Measurements from ENCODE around the gene NUTF2. TPM values are rescaled to one million over a fixed set of nuclear protein-coding genes. Genes with fewer than 3 reads are reported as not detected.

NUTF2 gene
- total RNA-seq, 1 experiment from 2014 or later, result 200 TPM

DNA sequence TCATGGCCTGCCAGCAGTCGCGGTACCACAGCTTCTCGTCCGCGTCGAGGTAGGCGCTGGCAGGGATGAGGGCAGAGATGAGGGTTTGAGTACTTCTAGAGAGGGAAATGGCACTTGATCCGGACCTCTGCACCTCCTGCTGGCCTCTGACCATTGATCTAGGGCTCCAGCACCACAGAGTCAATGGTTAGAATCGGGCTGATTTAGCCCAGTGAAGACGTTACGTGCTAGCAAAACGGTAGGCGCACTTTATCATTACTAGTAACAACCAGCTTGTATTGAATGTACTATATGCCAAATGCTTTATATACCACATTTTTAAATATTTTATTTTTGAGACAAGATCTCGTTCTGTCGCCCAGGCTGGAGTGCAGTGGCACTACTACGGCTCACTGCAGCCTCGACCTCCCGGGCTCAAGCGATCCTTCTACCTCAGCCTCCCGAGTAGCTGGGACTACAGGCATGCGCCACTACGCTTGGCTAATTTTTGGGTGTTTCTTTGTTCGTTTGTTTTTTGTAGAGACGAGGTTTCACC is 39.5 kb upstream of the NUTF2 start:
- POLR2A ChIA-PET, result interaction anchor here (1.0 to 1.6 kb wide), 6 partner anchors 9 to 128 kb away, joined by 3 to 11 read pairs (median 4); partner anchors contain the start of gene GFOD2
- H3K36me3 Mint-ChIP-seq, result peaks cover 2% of the 10 kb centered on the region

DNA sequence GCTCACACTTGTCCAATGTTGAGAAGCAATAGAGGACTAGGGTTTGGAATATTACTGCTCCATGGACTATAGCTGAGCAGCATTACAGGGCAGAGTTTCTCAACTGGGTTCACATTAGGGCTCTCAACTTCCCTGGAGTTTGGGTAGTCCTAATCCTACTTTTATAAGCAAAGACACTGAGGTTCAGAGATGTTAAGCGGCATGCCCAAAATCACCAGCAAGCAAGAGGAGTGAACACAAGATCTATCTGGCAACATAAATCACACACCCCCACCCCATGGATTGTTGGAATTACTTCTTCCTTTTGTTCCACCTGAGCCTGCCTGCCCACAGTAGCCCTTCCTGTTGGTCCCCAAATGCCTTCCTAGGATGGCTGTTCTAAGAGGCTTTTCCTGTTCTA is 34.8 kb upstream of the NUTF2 start:
- Mint-ChIP-seq H3K4me3 (no peak overlapping the region), H3K9me3 (no peaks in the 10 kb centered on the region), H3K36me3 (no peaks in the 10 kb centered on the region), H3K27ac (peak overlapping the region; percentile 58; the same call in 1 of the 2 replicates), H3K27me3 (ENCODE audit: low read depth) (no peaks in the 10 kb centered on the region), H3K4me1 (no peaks in the 10 kb centered on the region)
- ATAC-seq (no peak), DNase-seq (ENCODE audit: low spot score) (no peak)
- CTCF ChIA-PET, result no interaction called here
- POLR2A ChIA-PET, result interaction anchor here (0.6 kb wide), 1 partner anchor 16 kb away, joined by 3 read pairs; no protein-coding TSS in a partner anchor
- TF ChIP-seq ETV6 (CRISPR knock-in tag; IDR thresholded peaks at IDR 0.05) (no peak), OVOL2 (CRISPR knock-in tag; IDR thresholded peaks at IDR 0.05; ENCODE audit: borderline replicate concordance) (no peak), NFYB (CRISPR knock-in tag; conservative IDR thresholded peaks at IDR 0.05; ENCODE audit: low read depth) (no peak), NR2C2 (CRISPR knock-in tag; IDR thresholded peaks at IDR 0.05) (no peak), GABPB1 (CRISPR knock-in tag; IDR thresholded peaks at IDR 0.05) (no peak), NR1H2 (CRISPR knock-in tag; IDR thresholded peaks at IDR 0.05) (no peak)
- TF ChIP-seq, protein P1, sequence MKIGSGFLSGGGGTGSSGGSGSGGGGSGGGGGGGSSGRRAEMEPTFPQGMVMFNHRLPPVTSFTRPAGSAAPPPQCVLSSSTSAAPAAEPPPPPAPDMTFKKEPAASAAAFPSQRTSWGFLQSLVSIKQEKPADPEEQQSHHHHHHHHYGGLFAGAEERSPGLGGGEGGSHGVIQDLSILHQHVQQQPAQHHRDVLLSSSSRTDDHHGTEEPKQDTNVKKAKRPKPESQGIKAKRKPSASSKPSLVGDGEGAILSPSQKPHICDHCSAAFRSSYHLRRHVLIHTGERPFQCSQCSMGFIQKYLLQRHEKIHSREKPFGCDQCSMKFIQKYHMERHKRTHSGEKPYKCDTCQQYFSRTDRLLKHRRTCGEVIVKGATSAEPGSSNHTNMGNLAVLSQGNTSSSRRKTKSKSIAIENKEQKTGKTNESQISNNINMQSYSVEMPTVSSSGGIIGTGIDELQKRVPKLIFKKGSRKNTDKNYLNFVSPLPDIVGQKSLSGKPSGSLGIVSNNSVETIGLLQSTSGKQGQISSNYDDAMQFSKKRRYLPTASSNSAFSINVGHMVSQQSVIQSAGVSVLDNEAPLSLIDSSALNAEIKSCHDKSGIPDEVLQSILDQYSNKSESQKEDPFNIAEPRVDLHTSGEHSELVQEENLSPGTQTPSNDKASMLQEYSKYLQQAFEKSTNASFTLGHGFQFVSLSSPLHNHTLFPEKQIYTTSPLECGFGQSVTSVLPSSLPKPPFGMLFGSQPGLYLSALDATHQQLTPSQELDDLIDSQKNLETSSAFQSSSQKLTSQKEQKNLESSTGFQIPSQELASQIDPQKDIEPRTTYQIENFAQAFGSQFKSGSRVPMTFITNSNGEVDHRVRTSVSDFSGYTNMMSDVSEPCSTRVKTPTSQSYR (CRISPR knock-in tag; IDR thresholded peaks at IDR 0.05), result no peak
- TF ChIP-seq, protein P2, sequence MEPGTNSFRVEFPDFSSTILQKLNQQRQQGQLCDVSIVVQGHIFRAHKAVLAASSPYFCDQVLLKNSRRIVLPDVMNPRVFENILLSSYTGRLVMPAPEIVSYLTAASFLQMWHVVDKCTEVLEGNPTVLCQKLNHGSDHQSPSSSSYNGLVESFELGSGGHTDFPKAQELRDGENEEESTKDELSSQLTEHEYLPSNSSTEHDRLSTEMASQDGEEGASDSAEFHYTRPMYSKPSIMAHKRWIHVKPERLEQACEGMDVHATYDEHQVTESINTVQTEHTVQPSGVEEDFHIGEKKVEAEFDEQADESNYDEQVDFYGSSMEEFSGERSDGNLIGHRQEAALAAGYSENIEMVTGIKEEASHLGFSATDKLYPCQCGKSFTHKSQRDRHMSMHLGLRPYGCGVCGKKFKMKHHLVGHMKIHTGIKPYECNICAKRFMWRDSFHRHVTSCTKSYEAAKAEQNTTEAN (CRISPR knock-in tag; IDR thresholded peaks at IDR 0.05), result no peak

More for the DNA sequence above, 39.5 kb upstream of the NUTF2 start:
- ATAC-seq (peak; percentile 1), DNase-seq (ENCODE audit: low spot score) (no peak)
- peak overlapping the region; percentile 65; the same call in 1 of the 2 replicates for H3K27ac Mint-ChIP-seq
- H3K4me3 Mint-ChIP-seq, result peak overlapping the region; percentile 92
- no peaks in the 10 kb centered on the region for H3K27me3 Mint-ChIP-seq (ENCODE audit: low read depth)
- no peaks in the 10 kb centered on the region for H3K9me3 Mint-ChIP-seq
- CTCF ChIA-PET, result interaction anchor here (0.8 to 2.9 kb wide), 24 partner anchors 9 to 522 kb away, joined by 3 to 126 read pairs (median 5); partner anchors contain the start of genes ATP6V0D1, GFOD2, NRN1L and NUTF2
- H3K4me1 Mint-ChIP-seq, result peaks cover 5% of the 10 kb centered on the region
- TF ChIP-seq, protein P2 (CRISPR knock-in tag; IDR thresholded peaks at IDR 0.05), result no peak
- TF ChIP-seq SMAD4 (CRISPR knock-in tag; IDR thresholded peaks at IDR 0.05) (no peak), TEAD1 (CRISPR knock-in tag; IDR thresholded peaks at IDR 0.05) (no peak), SOX15 (CRISPR knock-in tag; IDR thresholded peaks at IDR 0.05) (no peak), ZBTB21 (CRISPR knock-in tag; IDR thresholded peaks at IDR 0.05; ENCODE audit: borderline replicate concordance) (no peak), FOXK1 (CRISPR knock-in tag; IDR thresholded peaks at IDR 0.05) (no peak), TP53 (CRISPR knock-in tag; IDR thresholded peaks at IDR 0.05) (no peak), TEAD4 (CRISPR knock-in tag; IDR thresholded peaks at IDR 0.05) (no peak)
- TF ChIP-seq, protein P3, sequence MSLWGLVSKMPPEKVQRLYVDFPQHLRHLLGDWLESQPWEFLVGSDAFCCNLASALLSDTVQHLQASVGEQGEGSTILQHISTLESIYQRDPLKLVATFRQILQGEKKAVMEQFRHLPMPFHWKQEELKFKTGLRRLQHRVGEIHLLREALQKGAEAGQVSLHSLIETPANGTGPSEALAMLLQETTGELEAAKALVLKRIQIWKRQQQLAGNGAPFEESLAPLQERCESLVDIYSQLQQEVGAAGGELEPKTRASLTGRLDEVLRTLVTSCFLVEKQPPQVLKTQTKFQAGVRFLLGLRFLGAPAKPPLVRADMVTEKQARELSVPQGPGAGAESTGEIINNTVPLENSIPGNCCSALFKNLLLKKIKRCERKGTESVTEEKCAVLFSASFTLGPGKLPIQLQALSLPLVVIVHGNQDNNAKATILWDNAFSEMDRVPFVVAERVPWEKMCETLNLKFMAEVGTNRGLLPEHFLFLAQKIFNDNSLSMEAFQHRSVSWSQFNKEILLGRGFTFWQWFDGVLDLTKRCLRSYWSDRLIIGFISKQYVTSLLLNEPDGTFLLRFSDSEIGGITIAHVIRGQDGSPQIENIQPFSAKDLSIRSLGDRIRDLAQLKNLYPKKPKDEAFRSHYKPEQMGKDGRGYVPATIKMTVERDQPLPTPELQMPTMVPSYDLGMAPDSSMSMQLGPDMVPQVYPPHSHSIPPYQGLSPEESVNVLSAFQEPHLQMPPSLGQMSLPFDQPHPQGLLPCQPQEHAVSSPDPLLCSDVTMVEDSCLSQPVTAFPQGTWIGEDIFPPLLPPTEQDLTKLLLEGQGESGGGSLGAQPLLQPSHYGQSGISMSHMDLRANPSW (CRISPR knock-in tag; conservative IDR thresholded peaks at IDR 0.05; ENCODE audit: low read depth), result no peak
- TF ChIP-seq, protein P4, sequence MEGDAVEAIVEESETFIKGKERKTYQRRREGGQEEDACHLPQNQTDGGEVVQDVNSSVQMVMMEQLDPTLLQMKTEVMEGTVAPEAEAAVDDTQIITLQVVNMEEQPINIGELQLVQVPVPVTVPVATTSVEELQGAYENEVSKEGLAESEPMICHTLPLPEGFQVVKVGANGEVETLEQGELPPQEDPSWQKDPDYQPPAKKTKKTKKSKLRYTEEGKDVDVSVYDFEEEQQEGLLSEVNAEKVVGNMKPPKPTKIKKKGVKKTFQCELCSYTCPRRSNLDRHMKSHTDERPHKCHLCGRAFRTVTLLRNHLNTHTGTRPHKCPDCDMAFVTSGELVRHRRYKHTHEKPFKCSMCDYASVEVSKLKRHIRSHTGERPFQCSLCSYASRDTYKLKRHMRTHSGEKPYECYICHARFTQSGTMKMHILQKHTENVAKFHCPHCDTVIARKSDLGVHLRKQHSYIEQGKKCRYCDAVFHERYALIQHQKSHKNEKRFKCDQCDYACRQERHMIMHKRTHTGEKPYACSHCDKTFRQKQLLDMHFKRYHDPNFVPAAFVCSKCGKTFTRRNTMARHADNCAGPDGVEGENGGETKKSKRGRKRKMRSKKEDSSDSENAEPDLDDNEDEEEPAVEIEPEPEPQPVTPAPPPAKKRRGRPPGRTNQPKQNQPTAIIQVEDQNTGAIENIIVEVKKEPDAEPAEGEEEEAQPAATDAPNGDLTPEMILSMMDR (IDR thresholded peaks at IDR 0.05), result no peak
- TF ChIP-seq, protein P5, sequence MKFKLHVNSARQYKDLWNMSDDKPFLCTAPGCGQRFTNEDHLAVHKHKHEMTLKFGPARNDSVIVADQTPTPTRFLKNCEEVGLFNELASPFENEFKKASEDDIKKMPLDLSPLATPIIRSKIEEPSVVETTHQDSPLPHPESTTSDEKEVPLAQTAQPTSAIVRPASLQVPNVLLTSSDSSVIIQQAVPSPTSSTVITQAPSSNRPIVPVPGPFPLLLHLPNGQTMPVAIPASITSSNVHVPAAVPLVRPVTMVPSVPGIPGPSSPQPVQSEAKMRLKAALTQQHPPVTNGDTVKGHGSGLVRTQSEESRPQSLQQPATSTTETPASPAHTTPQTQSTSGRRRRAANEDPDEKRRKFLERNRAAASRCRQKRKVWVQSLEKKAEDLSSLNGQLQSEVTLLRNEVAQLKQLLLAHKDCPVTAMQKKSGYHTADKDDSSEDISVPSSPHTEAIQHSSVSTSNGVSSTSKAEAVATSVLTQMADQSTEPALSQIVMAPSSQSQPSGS (CRISPR knock-in tag; IDR thresholded peaks at IDR 0.05; ENCODE audit: borderline replicate concordance, low read depth), result no peak
- TF ChIP-seq, protein P6, sequence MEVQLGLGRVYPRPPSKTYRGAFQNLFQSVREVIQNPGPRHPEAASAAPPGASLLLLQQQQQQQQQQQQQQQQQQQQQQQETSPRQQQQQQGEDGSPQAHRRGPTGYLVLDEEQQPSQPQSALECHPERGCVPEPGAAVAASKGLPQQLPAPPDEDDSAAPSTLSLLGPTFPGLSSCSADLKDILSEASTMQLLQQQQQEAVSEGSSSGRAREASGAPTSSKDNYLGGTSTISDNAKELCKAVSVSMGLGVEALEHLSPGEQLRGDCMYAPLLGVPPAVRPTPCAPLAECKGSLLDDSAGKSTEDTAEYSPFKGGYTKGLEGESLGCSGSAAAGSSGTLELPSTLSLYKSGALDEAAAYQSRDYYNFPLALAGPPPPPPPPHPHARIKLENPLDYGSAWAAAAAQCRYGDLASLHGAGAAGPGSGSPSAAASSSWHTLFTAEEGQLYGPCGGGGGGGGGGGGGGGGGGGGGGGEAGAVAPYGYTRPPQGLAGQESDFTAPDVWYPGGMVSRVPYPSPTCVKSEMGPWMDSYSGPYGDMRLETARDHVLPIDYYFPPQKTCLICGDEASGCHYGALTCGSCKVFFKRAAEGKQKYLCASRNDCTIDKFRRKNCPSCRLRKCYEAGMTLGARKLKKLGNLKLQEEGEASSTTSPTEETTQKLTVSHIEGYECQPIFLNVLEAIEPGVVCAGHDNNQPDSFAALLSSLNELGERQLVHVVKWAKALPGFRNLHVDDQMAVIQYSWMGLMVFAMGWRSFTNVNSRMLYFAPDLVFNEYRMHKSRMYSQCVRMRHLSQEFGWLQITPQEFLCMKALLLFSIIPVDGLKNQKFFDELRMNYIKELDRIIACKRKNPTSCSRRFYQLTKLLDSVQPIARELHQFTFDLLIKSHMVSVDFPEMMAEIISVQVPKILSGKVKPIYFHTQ (CRISPR knock-in tag; IDR thresholded peaks at IDR 0.05), result no peak

All from WTC11 (cell line).